ENCODE data around the gene HEXD.

DNA sequence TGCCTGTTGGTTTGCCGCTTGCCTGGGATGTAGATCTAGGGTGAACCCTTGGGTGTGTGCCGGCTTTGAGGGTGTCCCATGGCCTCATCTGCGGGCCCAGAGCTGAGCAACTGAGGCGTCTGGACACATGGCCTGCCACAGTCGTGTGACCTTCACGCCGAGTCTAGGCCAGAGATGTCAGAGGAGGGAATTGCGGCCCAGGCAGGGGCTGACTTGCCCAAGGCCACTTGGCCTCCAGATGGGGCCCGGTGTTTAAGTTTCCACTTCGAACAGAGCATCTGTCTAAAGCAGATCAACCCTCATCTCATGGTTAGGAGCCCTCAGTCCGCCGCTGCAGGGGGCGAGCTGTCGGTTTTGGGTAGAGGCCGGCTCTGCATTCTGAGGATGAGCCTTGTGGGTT is 73.4 kb downstream of the HEXD start:
- TF ChIP-seq CTCF (IDR thresholded peaks at IDR 0.05; ENCODE audit: low read depth, low read length, poor library complexity, severe bottlenecking) = no peak
- no peak for TF ChIP-seq EZH2phosphoT487 (IDR thresholded peaks at IDR 0.05; ENCODE audit: borderline replicate concordance, low read length)
